K562 (cell line): Measurements from ENCODE around the gene VSIG10. TPM values are rescaled to one million over a fixed set of nuclear protein-coding genes. Genes with fewer than 3 reads are reported as not detected.

Experiments used
- BRF1 ChIP-seq: IDR thresholded peaks from 3 replicates; pipeline ENCODE4 v1.6.1; 2011; ENCODE audit warnings: borderline replicate concordance, mild to moderate bottlenecking; ENCODE audit not compliant: insufficient read length; ENCODE audit errors: extremely low read depth
- DNMT1 ChIP-seq: fragments of 450-650 bp; IDR thresholded peaks from 2 replicates; pipeline ENCODE4 v1.6.1; 2016; ENCODE audit warnings: antibody characterized with exemption, mild to moderate bottlenecking
- E2F6 ChIP-seq, 2 experiments: IDR thresholded peaks; 2 replicates each; pipeline ENCODE4 v1.6.1; 2011; ENCODE audit warnings: borderline replicate concordance in 1 of 2, control low read depth in 1 of 2, low read depth in 1 of 2, low read length in 1 of 2, mild to moderate bottlenecking in 1 of 2, mixed read lengths in 1 of 2, moderate library complexity in 1 of 2; ENCODE audit not compliant: insufficient read depth in 1 of 2, insufficient read length in 1 of 2, poor library complexity in 1 of 2, severe bottlenecking in 1 of 2; ENCODE audit errors: extremely low read depth in 1 of 2
- EWSR1 ChIP-seq: fragments of 450-650 bp; IDR thresholded peaks from 2 replicates; pipeline ENCODE4 v1.6.1; 2018; ENCODE audit warnings: borderline replicate concordance, mild to moderate bottlenecking, low read depth, moderate library complexity; ENCODE audit not compliant: partially characterized antibody
- FOXJ2 ChIP-seq: fragments of 200-800 bp; sonication (Bioruptor generic); IDR thresholded peaks from 2 replicates; pipeline ENCODE4 v1.6.1; 2016; ENCODE audit warnings: missing genetic modification characterization, missing compliant biosample characterization
- FOXK1 ChIP-seq: sonication (generic); formaldehyde crosslinking; IDR thresholded peaks from 2 replicates; pipeline ENCODE4 v1.8.0; 2022; ENCODE audit warnings: missing genetic modification reagents, mild to moderate bottlenecking, borderline replicate concordance
- GATAD2A ChIP-seq: fragments of 450-650 bp; IDR thresholded peaks from 2 replicates; pipeline ENCODE4 v1.6.1; 2017
- ILF3 ChIP-seq: fragments of 450-650 bp; IDR thresholded peaks from 2 replicates; pipeline ENCODE4 v1.6.1; 2018; ENCODE audit warnings: antibody characterized with exemption, mild to moderate bottlenecking, moderate library complexity, borderline replicate concordance
- LEF1 ChIP-seq: fragments of 450-650 bp; IDR thresholded peaks from 2 replicates; pipeline ENCODE4 v1.6.1; 2016; ENCODE audit warnings: mild to moderate bottlenecking
- NR3C1 ChIP-seq: sonication (generic); formaldehyde crosslinking; IDR thresholded peaks from 2 replicates; pipeline ENCODE4 v1.8.1; 2022; ENCODE audit warnings: missing genetic modification reagents
- OTX1 ChIP-seq: fragments of 450-650 bp; formaldehyde crosslinking; IDR thresholded peaks from 2 replicates; pipeline ENCODE4 v1.4.0; 2022; ENCODE audit warnings: mild to moderate bottlenecking
- PHTF2 ChIP-seq: fragments of 250-450 bp; sonication (Bioruptor Pico); IDR thresholded peaks from 2 replicates; pipeline ENCODE4 v1.5.0; 2021; ENCODE audit warnings: mild to moderate bottlenecking
- PRDM10 ChIP-seq: fragments of 450-650 bp; IDR thresholded peaks from 2 replicates; pipeline ENCODE4 v1.6.1; 2018; ENCODE audit not compliant: partially characterized antibody
- RBBP5 ChIP-seq: fragments of 200-600 bp; sonication (generic); IDR thresholded peaks from 2 replicates; pipeline ENCODE4 v1.6.1; 2012; ENCODE audit warnings: borderline replicate concordance, mild to moderate bottlenecking, low read length, control low read depth, inconsistent platforms; ENCODE audit not compliant: insufficient read depth, poor library complexity, severe bottlenecking
- RBM15 ChIP-seq: fragments of 200-400 bp; formaldehyde crosslinking; IDR thresholded peaks from 2 replicates; pipeline ENCODE4 v1.6.1; 2018; ENCODE audit warnings: mild to moderate bottlenecking, low read length, moderate library complexity; ENCODE audit not compliant: insufficient read depth
- RNF2 ChIP-seq: sonication (generic); IDR thresholded peaks from 2 replicates; pipeline ENCODE4 v1.6.1; 2016
- SETDB1 ChIP-seq: IDR thresholded peaks from one replicate; pipeline ENCODE4 v1.6.1; 2012; ENCODE audit warnings: low read length, control low read depth, inconsistent platforms
- SPI1 ChIP-seq: IDR thresholded peaks from 2 replicates; pipeline ENCODE4 v1.6.1; 2011; ENCODE audit warnings: low read depth, low read length, control low read depth, borderline replicate concordance
- SRF ChIP-seq, 2 experiments: fragments of 250-450, 450-650 bp in 1 of 2; sonication (Bioruptor Pico) in 1 of 2; sonication (generic) in 1 of 2; formaldehyde crosslinking; IDR thresholded peaks; 2 replicates each; pipeline versions ENCODE4 v1.5.0 to v1.5.1; 2020 to 2022; ENCODE audit warnings: mild to moderate bottlenecking in 1 of 2, missing genetic modification reagents in 1 of 2
- ZC3H11A ChIP-seq: IDR thresholded peaks from 2 replicates; pipeline ENCODE4 v1.6.1; 2012; ENCODE audit warnings: low read depth, low read length, improper control_type of control experiment
- ZNF696 ChIP-seq: fragments of 250-450 bp; sonication (Bioruptor Pico); conservative IDR thresholded peaks from 2 replicates; pipeline ENCODE4 v1.4.0; 2020; ENCODE audit warnings: mild to moderate bottlenecking, moderate library complexity
- ZNF778 ChIP-seq: fragments of 450-650 bp; formaldehyde crosslinking; IDR thresholded peaks from 2 replicates; pipeline ENCODE4 v1.4.0; 2020; ENCODE audit warnings: mild to moderate bottlenecking, moderate library complexity
- polyA plus RNA-seq, 8 experiments: library from polyadenylated mRNA; depleted of rRNA in 4 of 8; stranded (reverse) in 5 of 8; unstranded in 3 of 8; fragments of >200 nt; fragmentation: Nextera tagmentation in 2 of 8; fragmentation: Illumina TruSeq in 1 of 8; extraction: Ambion mirVana in 2 of 8; extraction: Trizol in 1 of 8; gene quantifications; 2 replicates each; pipeline versions ENCODE4 v1.2.1 to v1.2.3, GENCODE V29; 2011 to 2014; ENCODE audit warnings: inconsistent platforms in 1 of 8, missing spikeins in 1 of 8
- total RNA-seq, 7 experiments: library from RNA; depleted of rRNA in 6 of 7; stranded (reverse); fragments of >200 nt in 6 of 7; fragmentation: Illumina TruSeq in 2 of 7; extraction: Trizol in 2 of 7; gene quantifications; 2 replicates each; pipeline versions ENCODE4 v1.2.1 to v1.2.3, GENCODE V29; 2011 to 2021; ENCODE audit warnings: low replicate concordance in 1 of 7
- TF ChIP-seq, protein P1 (sequence below): IDR thresholded peaks from 3 replicates; pipeline ENCODE4 v1.6.1; 2011; ENCODE audit warnings: borderline replicate concordance, mild to moderate bottlenecking; ENCODE audit not compliant: insufficient read length, insufficient read depth

VSIG10 gene
- total and polyA plus RNA-seq, 9 of the 15 experiments (the other 6 are each of a cell fraction or from before 2014, with no cell fraction given) = 4.1 to 8.8 (median 4.7) TPM

- TF ChIP-seq BRF1 = no peak
- TF ChIP-seq ZNF778 (CRISPR knock-in tag) = no peak
- no peak for TF ChIP-seq FOXJ2 (tag)
- TF ChIP-seq ZC3H11A = no peak
- TF ChIP-seq NR3C1 = no peak
- no peak for TF ChIP-seq EWSR1
- TF ChIP-seq PRDM10 = peak; percentile 90
- TF ChIP-seq SRF (CRISPR knock-in tag; IDR thresholded peaks at IDR 0.05) = no peak
- TF ChIP-seq OTX1 = peak; percentile 97
- no peak for TF ChIP-seq LEF1
- no peak for TF ChIP-seq GATAD2A
- TF ChIP-seq ILF3 = no peak
- no peak for TF ChIP-seq DNMT1
- no peak for TF ChIP-seq RBM15
- TF ChIP-seq SPI1 = no peak
- peak in 1 of 2 experiments; percentile 70 for TF ChIP-seq E2F6 (IDR thresholded peaks at IDR 0.05; ENCODE audit: borderline replicate concordance in 1 of 2, extremely low read depth in 1 of 2, insufficient read depth in 1 of 2, insufficient read length in 1 of 2, low read depth in 1 of 2, low read length in 1 of 2, poor library complexity in 1 of 2, severe bottlenecking in 1 of 2)
- no peak for TF ChIP-seq SETDB1
- TF ChIP-seq, protein P1, sequence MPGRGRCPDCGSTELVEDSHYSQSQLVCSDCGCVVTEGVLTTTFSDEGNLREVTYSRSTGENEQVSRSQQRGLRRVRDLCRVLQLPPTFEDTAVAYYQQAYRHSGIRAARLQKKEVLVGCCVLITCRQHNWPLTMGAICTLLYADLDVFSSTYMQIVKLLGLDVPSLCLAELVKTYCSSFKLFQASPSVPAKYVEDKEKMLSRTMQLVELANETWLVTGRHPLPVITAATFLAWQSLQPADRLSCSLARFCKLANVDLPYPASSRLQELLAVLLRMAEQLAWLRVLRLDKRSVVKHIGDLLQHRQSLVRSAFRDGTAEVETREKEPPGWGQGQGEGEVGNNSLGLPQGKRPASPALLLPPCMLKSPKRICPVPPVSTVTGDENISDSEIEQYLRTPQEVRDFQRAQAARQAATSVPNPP = no peak
- no peak for TF ChIP-seq FOXK1 (CRISPR knock-in tag)
- TF ChIP-seq ZNF696 (CRISPR knock-in tag) = no peak
- no peak for TF ChIP-seq PHTF2
- peak; percentile 8 for TF ChIP-seq RBBP5
- TF ChIP-seq RNF2 = no peak
These were observed 42.6 kb downstream of the VSIG10 start, which contains the start of gene WSB2 (continued) for GRCh38 chr12:118061011-118061872.
